Adipose tissue (tissue), 3 donors: ENCODE measurements around the gene MED7. TPM values are rescaled to one million over a fixed set of nuclear protein-coding genes. Genes with fewer than 3 reads are reported as not detected.
"Not testable (repeated sequence)": the region's sequence is repeated elsewhere in the genome, so short reads cannot be mapped to it uniquely, and the experiment has no call there.

Experiments
- H3K27ac ChIP-seq: one replicate; pipeline ENCODE4 v1.5.1; 2013; ENCODE audit warnings: low read depth, low read length
- WGBS, 3 donors: extraction: QIAGEN DNeasy Blood & Tissue Kit; methylation state at CpG; one replicate each; pipeline ENCODE4 v1.1.7; 2013; 5-methylcytosine and 5-hydroxymethylcytosine counted together
- polyA plus RNA-seq, 3 donors: library from polyadenylated mRNA; stranded (reverse); fragments of 200-250 nt; gene quantifications; one replicate each; pipeline ENCODE4 v1.2.3, GENCODE V29; 2013
- donor health status: healthy with polysubstance abuse.
- donor health status: Bipolar disorder and iron deficiency.
- donor health status: healthy.

The MED7 gene
- 1 to 10 TPM; 4.1 to 9.6 (median 7.6) TPM for polyA plus RNA-seq

GRCh38 chr5:157142317-157143126 is at the start of gene MED7:
Gene MED7, minus strand, starts transcription at chr5:157142865. Its CDS starts 3,434 bp downstream, at chr5:157139431.
- no peak within 1 kb of the TSS for H3K27ac ChIP-seq
- WGBS, 3 donors: 0 to 1% (median 1%) methylated on average over 48 of the region's 48 CpGs

- 69 to 87% (median 84%) methylated on average over 7 of the region's 7 CpGs for WGBS, 3 donors
- no peak overlapping the region for H3K27ac ChIP-seq
Measured at GRCh38 chr5:157189223-157189622, 46.6 kb upstream of the MED7 start.

GRCh38 chr5:157188270-157188669 is 45.6 kb upstream of the MED7 start:
- no peak overlapping the region for H3K27ac ChIP-seq

- WGBS, 3 donors: 49 to 68% (median 60%) methylated on average over 5 of the region's 5 CpGs
- H3K27ac ChIP-seq: no peak overlapping the region
Measured at GRCh38 chr5:157187046-157187754, 44.5 kb upstream of the MED7 start.

GRCh38 chr5:157186309-157187045 is 43.8 kb upstream of the MED7 start:
- WGBS, 3 donors: 67 to 86% (median 76%) methylated on average over 12 of the region's 12 CpGs
- H3K27ac ChIP-seq: no peak overlapping the region

GRCh38 chr5:157185122-157185521 is 42.5 kb upstream of the MED7 start:
- 86 to 93% (median 89%) methylated on average over 6 of the region's 6 CpGs for WGBS, 3 donors

GRCh38 chr5:157184117-157184670 is 41.5 kb upstream of the MED7 start:
- 68 to 86% (median 76%) methylated on average over 8 of the region's 8 CpGs for WGBS, 3 donors
- H3K27ac ChIP-seq: no peak overlapping the region

More at GRCh38 chr5:157185122-157185521, 42.5 kb upstream of the MED7 start:
- H3K27ac ChIP-seq: not testable (repeated sequence)

GRCh38 chr5:157182143-157182757 is 39.6 kb upstream of the MED7 start:
- whole genome bisulfite sequencing, 3 donors: 43 to 73% (median 68%) methylated on average over 3 of the region's 3 CpGs
- H3K27ac ChIP-seq: no peak overlapping the region

GRCh38 chr5:157180374-157181264 is 38.0 kb upstream of the MED7 start, which contains the start of gene ITK:
Gene ITK, plus strand, starts transcription at chr5:157180840. Its CDS starts 138 bp downstream, at chr5:157180978.
- no peak within 1 kb of the TSS for H3K27ac ChIP-seq
- 62 to 73% (median 70%) methylated on average over 8 of the region's 8 CpGs for WGBS, 3 donors

- H3K27ac ChIP-seq: no peak overlapping the region
Measured at GRCh38 chr5:157178966-157179365, 36.3 kb upstream of the MED7 start.

GRCh38 chr5:157177953-157178352 is 35.3 kb upstream of the MED7 start:
- H3K27ac ChIP-seq: no peak overlapping the region
- WGBS, 3 donors: 58 to 72% (median 65%) methylated on average over 6 of the region's 6 CpGs

More at GRCh38 chr5:157178966-157179365, 36.3 kb upstream of the MED7 start:
- 52 to 89% (median 74%) methylated on average over 3 of the region's 3 CpGs for WGBS, 3 donors

GRCh38 chr5:157175071-157175612 is 32.5 kb upstream of the MED7 start:
- no peak overlapping the region for H3K27ac ChIP-seq
- WGBS, 3 donors: 86 to 94% (median 86%) methylated on average over 8 of the region's 8 CpGs

GRCh38 chr5:157172403-157172802 is 29.7 kb upstream of the MED7 start:
- WGBS, 3 donors: 62 to 78% (median 73%) methylated on average over 2 of the region's 2 CpGs
- H3K27ac ChIP-seq: no peak overlapping the region

GRCh38 chr5:157168286-157168685 is 25.6 kb upstream of the MED7 start:
- H3K27ac ChIP-seq: no peak overlapping the region
- WGBS, 3 donors: 92 to 97% (median 94%) methylated on average over 5 of the region's 5 CpGs

- no peak overlapping the region for H3K27ac ChIP-seq
Measured at GRCh38 chr5:157167214-157167621, 24.6 kb upstream of the MED7 start.

GRCh38 chr5:157166214-157167213 is 23.8 kb upstream of the MED7 start, which contains the start of gene GARIN3:
Gene GARIN3, minus strand, starts transcription at chr5:157166264. Its CDS starts 96 bp downstream, at chr5:157166168.
- H3K27ac ChIP-seq: no peak within 1 kb of the TSS
- 72 to 90% (median 82%) methylated on average over 7 of the region's 7 CpGs for WGBS, 3 donors

More at GRCh38 chr5:157167214-157167621, 24.6 kb upstream of the MED7 start:
- 69 to 73% (median 69%) methylated on average over 4 of the region's 4 CpGs for WGBS, 3 donors
